ENCODE data around the gene KPNA4.

The KPNA4 gene

DNA sequence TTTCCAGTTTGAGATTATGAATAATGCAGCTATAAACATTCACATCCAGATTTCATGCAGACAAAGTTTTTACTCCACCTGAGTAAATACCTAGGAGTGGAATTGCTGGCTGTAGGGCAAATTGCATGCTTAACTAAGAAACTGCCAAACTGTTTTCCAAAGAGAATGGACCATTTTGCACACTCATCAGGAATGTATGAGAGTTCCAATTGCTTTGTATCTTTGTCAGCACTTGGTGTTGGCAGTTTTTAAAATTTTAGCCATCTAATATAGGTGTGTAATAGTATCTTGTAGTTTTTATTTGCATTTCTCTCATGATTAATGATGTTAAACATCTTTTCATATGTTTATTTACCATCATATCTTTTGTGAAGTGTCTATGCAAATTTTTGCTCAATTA is 75.2 kb downstream of the KPNA4 start:
- Histone ChIP-seq H3K9me3 (ENCODE audit: insufficient read depth, low read length, severe bottlenecking) (no peaks in the 10 kb centered on the region), H3K4me2 (ENCODE audit: insufficient read depth, low read length) (no peak overlapping the region), H3K27ac (ENCODE audit: low read length) (no peak overlapping the region), H4K20me1 (ENCODE audit: insufficient read depth, low read length) (no peaks in the 10 kb centered on the region), H2AFZ (ENCODE audit: low read depth, low read length) (no peak overlapping the region), H3K4me1 (ENCODE audit: insufficient read depth, low read length) (no peaks in the 10 kb centered on the region), H3K36me3 (ENCODE audit: insufficient read depth, low read length) (no peaks in the 10 kb centered on the region), H3K27me3 (ENCODE audit: insufficient read depth, low read length, poor library complexity) (no peaks in the 10 kb centered on the region), H3K9ac (ENCODE audit: low read depth, low read length) (no peak overlapping the region), H3K79me2 (ENCODE audit: insufficient read depth, low read length) (no peaks in the 10 kb centered on the region), H3K4me3 (ENCODE audit: low read depth in 1 of 2, low read length in 2 of 2) (no peak overlapping the region)
- TF ChIP-seq, protein P1, sequence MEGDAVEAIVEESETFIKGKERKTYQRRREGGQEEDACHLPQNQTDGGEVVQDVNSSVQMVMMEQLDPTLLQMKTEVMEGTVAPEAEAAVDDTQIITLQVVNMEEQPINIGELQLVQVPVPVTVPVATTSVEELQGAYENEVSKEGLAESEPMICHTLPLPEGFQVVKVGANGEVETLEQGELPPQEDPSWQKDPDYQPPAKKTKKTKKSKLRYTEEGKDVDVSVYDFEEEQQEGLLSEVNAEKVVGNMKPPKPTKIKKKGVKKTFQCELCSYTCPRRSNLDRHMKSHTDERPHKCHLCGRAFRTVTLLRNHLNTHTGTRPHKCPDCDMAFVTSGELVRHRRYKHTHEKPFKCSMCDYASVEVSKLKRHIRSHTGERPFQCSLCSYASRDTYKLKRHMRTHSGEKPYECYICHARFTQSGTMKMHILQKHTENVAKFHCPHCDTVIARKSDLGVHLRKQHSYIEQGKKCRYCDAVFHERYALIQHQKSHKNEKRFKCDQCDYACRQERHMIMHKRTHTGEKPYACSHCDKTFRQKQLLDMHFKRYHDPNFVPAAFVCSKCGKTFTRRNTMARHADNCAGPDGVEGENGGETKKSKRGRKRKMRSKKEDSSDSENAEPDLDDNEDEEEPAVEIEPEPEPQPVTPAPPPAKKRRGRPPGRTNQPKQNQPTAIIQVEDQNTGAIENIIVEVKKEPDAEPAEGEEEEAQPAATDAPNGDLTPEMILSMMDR (IDR thresholded peaks at IDR 0.05; ENCODE audit: borderline replicate concordance, extremely low read depth, low read length, poor library complexity, severe bottlenecking), result no peak
- no peak for TF ChIP-seq EZH2 (IDR thresholded peaks at IDR 0.05; ENCODE audit: borderline replicate concordance, low read depth, low read length, severe bottlenecking)
- ATAC-seq (ENCODE audit: insufficient read depth, low read depth), result no peak
- DNase-seq, result no peak

DNA sequence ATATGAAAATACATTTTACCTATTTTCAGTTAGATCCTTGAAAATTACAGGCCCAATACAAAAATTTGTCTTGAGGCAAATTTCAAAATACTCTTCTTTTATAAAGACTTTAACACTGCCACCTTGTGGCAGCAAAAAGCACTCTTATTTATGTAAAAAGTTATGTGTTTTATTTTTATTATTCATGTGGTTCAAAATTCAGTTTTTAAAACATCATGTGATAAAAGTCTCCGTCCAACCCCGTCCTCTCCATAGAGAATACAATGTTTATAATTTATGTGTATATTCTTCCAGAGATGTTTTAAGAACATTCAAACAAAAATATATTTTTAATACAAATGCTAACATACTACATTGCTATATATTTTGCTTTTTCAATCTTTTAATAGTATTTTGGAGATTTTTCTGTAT is 78.9 kb downstream of the KPNA4 start:
- DNase-seq (no peak), ATAC-seq (ENCODE audit: insufficient read depth, low read depth) (peak; percentile 31; the same call in 1 of the 3 replicates)
- Histone ChIP-seq H3K79me2 (ENCODE audit: insufficient read depth, low read length) (no peaks in the 10 kb centered on the region), H4K20me1 (ENCODE audit: insufficient read depth, low read length) (no peaks in the 10 kb centered on the region), H3K4me2 (ENCODE audit: insufficient read depth, low read length) (no peak overlapping the region), H3K27me3 (ENCODE audit: insufficient read depth, low read length, poor library complexity) (no peaks in the 10 kb centered on the region), H3K4me3 (ENCODE audit: low read depth in 1 of 2, low read length in 2 of 2) (no peak overlapping the region), H3K4me1 (ENCODE audit: insufficient read depth, low read length) (no peaks in the 10 kb centered on the region), H3K9ac (ENCODE audit: low read depth, low read length) (no peak overlapping the region), H3K9me3 (ENCODE audit: insufficient read depth, low read length, severe bottlenecking) (no peaks in the 10 kb centered on the region), H3K27ac (ENCODE audit: low read length) (no peak overlapping the region), H2AFZ (ENCODE audit: low read depth, low read length) (no peak overlapping the region), H3K36me3 (ENCODE audit: insufficient read depth, low read length) (no peaks in the 10 kb centered on the region)
- TF ChIP-seq, protein P1 (IDR thresholded peaks at IDR 0.05; ENCODE audit: borderline replicate concordance, extremely low read depth, low read length, poor library complexity, severe bottlenecking), result peak; percentile 69
- no peak for TF ChIP-seq EZH2 (IDR thresholded peaks at IDR 0.05; ENCODE audit: borderline replicate concordance, low read depth, low read length, severe bottlenecking)

DNA sequence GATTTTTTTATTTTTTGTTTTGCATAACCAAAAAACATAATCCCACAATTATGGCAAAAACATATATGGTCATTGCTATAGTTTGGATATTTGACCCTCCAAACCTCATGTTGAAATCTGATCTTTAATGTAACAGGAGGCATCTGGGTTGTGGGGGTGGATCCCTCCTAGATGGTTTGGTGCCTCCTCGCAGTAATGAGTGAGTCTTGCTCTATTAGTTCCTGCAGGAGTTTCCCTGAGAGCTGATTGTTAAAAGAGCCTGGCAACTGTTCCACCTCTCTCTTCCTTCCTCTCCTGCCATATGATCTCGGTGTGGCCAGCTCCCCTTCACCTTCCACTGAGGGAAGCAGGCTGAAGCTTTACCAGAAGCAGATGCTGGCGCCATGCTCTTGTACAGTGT is 82.6 kb downstream of the KPNA4 start:
- no peak overlapping the region for H3K9ac ChIP-seq (ENCODE audit: low read depth, low read length)
- no peak overlapping the region for H3K4me3 ChIP-seq (ENCODE audit: low read depth in 1 of 2, low read length in 2 of 2)
- no peak overlapping the region for H3K4me2 ChIP-seq (ENCODE audit: insufficient read depth, low read length)
- no peak for DNase-seq
- H3K27ac ChIP-seq (ENCODE audit: low read length), result no peak overlapping the region
- no peak overlapping the region for H2AFZ ChIP-seq (ENCODE audit: low read depth, low read length)
- H3K27me3 ChIP-seq (ENCODE audit: insufficient read depth, low read length, poor library complexity), result no peaks in the 10 kb centered on the region
- no peak for ATAC-seq (ENCODE audit: insufficient read depth, low read depth)
- no peaks in the 10 kb centered on the region for H4K20me1 ChIP-seq (ENCODE audit: insufficient read depth, low read length)
- no peak for TF ChIP-seq EZH2 (IDR thresholded peaks at IDR 0.05; ENCODE audit: borderline replicate concordance, low read depth, low read length, severe bottlenecking)
- TF ChIP-seq, protein P1 (IDR thresholded peaks at IDR 0.05; ENCODE audit: borderline replicate concordance, extremely low read depth, low read length, poor library complexity, severe bottlenecking), result no peak
- no peaks in the 10 kb centered on the region for H3K36me3 ChIP-seq (ENCODE audit: insufficient read depth, low read length)
- no peaks in the 10 kb centered on the region for H3K9me3 ChIP-seq (ENCODE audit: insufficient read depth, low read length, severe bottlenecking)
- no peaks in the 10 kb centered on the region for H3K79me2 ChIP-seq (ENCODE audit: insufficient read depth, low read length)
- H3K4me1 ChIP-seq (ENCODE audit: insufficient read depth, low read length), result no peaks in the 10 kb centered on the region

DNA sequence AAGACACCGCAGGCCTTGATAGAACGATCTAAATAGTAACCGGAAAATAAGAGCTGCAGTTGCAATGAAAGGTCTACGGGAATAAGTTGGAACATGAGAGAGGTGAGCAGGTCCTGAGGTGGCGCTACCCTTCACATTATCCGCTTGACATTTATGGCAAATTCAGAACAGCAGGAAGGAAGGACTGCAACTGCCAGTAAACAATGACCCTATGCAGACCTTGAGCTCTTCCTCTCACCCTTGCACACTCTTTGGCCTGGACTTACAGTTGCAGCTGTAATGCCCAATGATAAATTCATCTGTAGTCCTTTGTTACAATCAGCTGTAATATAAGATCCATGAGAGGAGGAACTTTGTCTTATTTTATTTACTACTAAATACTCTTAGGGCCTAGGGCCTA is 83.5 kb downstream of the KPNA4 start:
- Histone ChIP-seq H3K9me3 (ENCODE audit: insufficient read depth, low read length, severe bottlenecking) (no peaks in the 10 kb centered on the region), H2AFZ (ENCODE audit: low read depth, low read length) (no peak overlapping the region), H4K20me1 (ENCODE audit: insufficient read depth, low read length) (no peaks in the 10 kb centered on the region), H3K79me2 (ENCODE audit: insufficient read depth, low read length) (no peaks in the 10 kb centered on the region), H3K36me3 (ENCODE audit: insufficient read depth, low read length) (no peaks in the 10 kb centered on the region), H3K27ac (ENCODE audit: low read length) (no peak overlapping the region), H3K4me1 (ENCODE audit: insufficient read depth, low read length) (no peaks in the 10 kb centered on the region), H3K27me3 (ENCODE audit: insufficient read depth, low read length, poor library complexity) (no peaks in the 10 kb centered on the region), H3K4me2 (ENCODE audit: insufficient read depth, low read length) (no peak overlapping the region), H3K9ac (ENCODE audit: low read depth, low read length) (no peak overlapping the region), H3K4me3 (ENCODE audit: low read depth in 1 of 2, low read length in 2 of 2) (no peak overlapping the region)
- ATAC-seq (ENCODE audit: insufficient read depth, low read depth), result no peak
- no peak for TF ChIP-seq EZH2 (IDR thresholded peaks at IDR 0.05; ENCODE audit: borderline replicate concordance, low read depth, low read length, severe bottlenecking)
- TF ChIP-seq, protein P1 (IDR thresholded peaks at IDR 0.05; ENCODE audit: borderline replicate concordance, extremely low read depth, low read length, poor library complexity, severe bottlenecking), result no peak
- no peak for DNase-seq
